ENCODE measurements around the gene ABHD15. TPM values are rescaled to one million over a fixed set of nuclear protein-coding genes. Genes with fewer than 3 reads are reported as not detected.

Gene ABHD15
- total RNA-seq, 1 experiment from 2014 or later = 8.2 TPM

DNA sequence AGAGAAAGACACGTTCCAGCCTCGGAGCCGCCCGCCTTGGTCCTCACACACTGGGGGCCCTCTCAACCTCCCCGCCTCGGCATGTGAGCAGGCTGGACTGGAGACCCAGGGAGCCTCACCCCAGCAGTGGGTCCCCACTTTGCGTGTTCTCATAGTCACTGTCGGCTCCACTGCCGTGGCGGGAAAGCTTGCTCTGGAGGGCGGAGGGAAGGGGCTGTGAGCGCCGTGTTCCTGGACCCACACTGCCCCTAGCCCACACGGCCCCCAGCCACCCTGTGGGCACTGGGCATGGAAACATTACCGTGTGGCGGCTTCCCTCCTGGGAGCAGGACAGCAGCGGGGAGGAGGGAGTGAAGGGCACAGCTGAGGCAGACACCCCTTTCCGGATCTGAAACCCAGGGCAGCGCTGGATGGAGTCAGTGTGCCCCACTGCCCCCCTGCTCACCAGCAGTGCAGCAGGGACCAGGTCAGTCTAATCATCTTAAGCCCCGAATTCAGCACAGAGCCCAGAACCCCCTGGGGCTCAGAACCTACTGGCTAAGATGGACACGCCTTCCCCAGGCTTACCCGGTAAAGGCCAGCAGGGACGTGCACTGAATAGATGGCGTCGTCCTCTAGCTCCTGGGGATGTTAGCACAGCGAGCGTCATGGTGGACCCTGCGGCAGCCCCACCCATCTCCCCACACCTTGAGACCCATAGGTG, 8.8 kb upstream of the ABHD15 start:
- H3K79me2 ChIP-seq (ENCODE audit: insufficient read depth, low read length) = no peaks in the 10 kb centered on the region
- ChIA-PET RAD21 (ENCODE audit: low non-redundant PET in 1 of 2, low total read pairs in 2 of 2, uncharacterized antibody in 2 of 2, unreplicated experiment in 2 of 2) (no interaction called here), CTCF (interaction anchor here (1.1 to 1.6 kb wide), 2 partner anchors 15 to 17 kb away, joined by 3 read pairs; no protein-coding TSS in a partner anchor), POLR2A (no interaction called here)
- H3K27me3 ChIP-seq (ENCODE audit: insufficient read depth, low read length) = no peaks in the 10 kb centered on the region
- H2AFZ ChIP-seq (ENCODE audit: low read depth, low read length, poor library complexity, severe bottlenecking) = no peak overlapping the region
- intact Hi-C loops (cut with micrococcal nuclease) = no loop called here
- no peaks in the 10 kb centered on the region for H4K20me1 ChIP-seq (ENCODE audit: insufficient read depth)
- TF ChIP-seq, protein P1, sequence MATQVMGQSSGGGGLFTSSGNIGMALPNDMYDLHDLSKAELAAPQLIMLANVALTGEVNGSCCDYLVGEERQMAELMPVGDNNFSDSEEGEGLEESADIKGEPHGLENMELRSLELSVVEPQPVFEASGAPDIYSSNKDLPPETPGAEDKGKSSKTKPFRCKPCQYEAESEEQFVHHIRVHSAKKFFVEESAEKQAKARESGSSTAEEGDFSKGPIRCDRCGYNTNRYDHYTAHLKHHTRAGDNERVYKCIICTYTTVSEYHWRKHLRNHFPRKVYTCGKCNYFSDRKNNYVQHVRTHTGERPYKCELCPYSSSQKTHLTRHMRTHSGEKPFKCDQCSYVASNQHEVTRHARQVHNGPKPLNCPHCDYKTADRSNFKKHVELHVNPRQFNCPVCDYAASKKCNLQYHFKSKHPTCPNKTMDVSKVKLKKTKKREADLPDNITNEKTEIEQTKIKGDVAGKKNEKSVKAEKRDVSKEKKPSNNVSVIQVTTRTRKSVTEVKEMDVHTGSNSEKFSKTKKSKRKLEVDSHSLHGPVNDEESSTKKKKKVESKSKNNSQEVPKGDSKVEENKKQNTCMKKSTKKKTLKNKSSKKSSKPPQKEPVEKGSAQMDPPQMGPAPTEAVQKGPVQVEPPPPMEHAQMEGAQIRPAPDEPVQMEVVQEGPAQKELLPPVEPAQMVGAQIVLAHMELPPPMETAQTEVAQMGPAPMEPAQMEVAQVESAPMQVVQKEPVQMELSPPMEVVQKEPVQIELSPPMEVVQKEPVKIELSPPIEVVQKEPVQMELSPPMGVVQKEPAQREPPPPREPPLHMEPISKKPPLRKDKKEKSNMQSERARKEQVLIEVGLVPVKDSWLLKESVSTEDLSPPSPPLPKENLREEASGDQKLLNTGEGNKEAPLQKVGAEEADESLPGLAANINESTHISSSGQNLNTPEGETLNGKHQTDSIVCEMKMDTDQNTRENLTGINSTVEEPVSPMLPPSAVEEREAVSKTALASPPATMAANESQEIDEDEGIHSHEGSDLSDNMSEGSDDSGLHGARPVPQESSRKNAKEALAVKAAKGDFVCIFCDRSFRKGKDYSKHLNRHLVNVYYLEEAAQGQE (IDR thresholded peaks at IDR 0.05; ENCODE audit: low read depth) = no peak
- TF ChIP-seq YY1 (IDR thresholded peaks at IDR 0.05; ENCODE audit: extremely low read depth, insufficient replicate concordance, low read depth, low read length) = no peak
- TF ChIP-seq, protein P2, sequence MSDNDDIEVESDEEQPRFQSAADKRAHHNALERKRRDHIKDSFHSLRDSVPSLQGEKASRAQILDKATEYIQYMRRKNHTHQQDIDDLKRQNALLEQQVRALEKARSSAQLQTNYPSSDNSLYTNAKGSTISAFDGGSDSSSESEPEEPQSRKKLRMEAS (IDR thresholded peaks at IDR 0.05) = no peak
- TF ChIP-seq, protein P3, sequence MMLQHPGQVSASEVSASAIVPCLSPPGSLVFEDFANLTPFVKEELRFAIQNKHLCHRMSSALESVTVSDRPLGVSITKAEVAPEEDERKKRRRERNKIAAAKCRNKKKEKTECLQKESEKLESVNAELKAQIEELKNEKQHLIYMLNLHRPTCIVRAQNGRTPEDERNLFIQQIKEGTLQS (IDR thresholded peaks at IDR 0.05) = no peak
- TF ChIP-seq ELF1 (IDR thresholded peaks at IDR 0.05; ENCODE audit: borderline replicate concordance, low read depth) = no peak
- no peak for TF ChIP-seq POLR2AphosphoS5 (IDR thresholded peaks at IDR 0.05; ENCODE audit: low read depth, low read length)
- TF ChIP-seq FOSL1 (IDR thresholded peaks at IDR 0.05; ENCODE audit: low read depth) = no peak
- no peak for TF ChIP-seq EGR1 (IDR thresholded peaks at IDR 0.05; ENCODE audit: low read depth)
- no peak for TF ChIP-seq ZFX (IDR thresholded peaks at IDR 0.05)
- no peak for TF ChIP-seq EZH2phosphoT487 (IDR thresholded peaks at IDR 0.05; ENCODE audit: borderline replicate concordance)
- TF ChIP-seq CBX3 (IDR thresholded peaks at IDR 0.05; ENCODE audit: low read depth) = no peak
- TF ChIP-seq SP1 (IDR thresholded peaks at IDR 0.05; ENCODE audit: low read depth) = no peak
- TF ChIP-seq CEBPB (IDR thresholded peaks at IDR 0.05; ENCODE audit: low read depth) = no peak
- TF ChIP-seq ZNF274 (IDR thresholded peaks at IDR 0.05; ENCODE audit: low read depth, low read length) = no peak
- no peak for TF ChIP-seq EZH2 (IDR thresholded peaks at IDR 0.05)
- peaks cover 0 to 5% of the 10 kb centered on the region in 2 experiments; a peak in 2 of 4 replicates for H3K4me1 ChIP-seq (ENCODE audit: control insufficient read depth in 1 of 2, insufficient read depth in 2 of 2, low read length in 2 of 2)
- H3K27ac ChIP-seq (ENCODE audit: low read depth, low read length) = no peak overlapping the region
- H3K9me2 ChIP-seq (ENCODE audit: insufficient read depth) = no peaks in the 10 kb centered on the region
- no TSS peak for BruUV-seq (replicated peaks)
- H3K36me3 ChIP-seq (ENCODE audit: control insufficient read depth in 1 of 2, insufficient read depth in 2 of 2, low read length in 2 of 2) = peaks cover 6 to 9% of the 10 kb centered on the region in 2 experiments; a peak in 2 of 4 replicates
- DNase-seq (ENCODE audit: low read depth, low spot score) (no peak), ATAC-seq (no peak)
- no peak overlapping the region for H3K4me2 ChIP-seq (ENCODE audit: low read length)
- H3K9ac ChIP-seq (ENCODE audit: low read length) = no peak overlapping the region
- no peaks in the 10 kb centered on the region for H3K9me3 ChIP-seq (ENCODE audit: control insufficient read depth in 1 of 2, insufficient read depth in 1 of 2, low read depth in 1 of 2, low read length in 2 of 2)
- H3K4me3 ChIP-seq (replicated peaks in 1 of 2; ENCODE audit: low read depth in 1 of 2, low read length in 2 of 2) = no peak overlapping the region

Data from HCT116 (cell line).